ENCODE measurements around the gene PANK4. TPM values are rescaled to one million over a fixed set of nuclear protein-coding genes. Genes with fewer than 3 reads are reported as not detected.

Gene PANK4
- total RNA-seq, 1 donor from 2014 or later, result 55.2 TPM

GRCh38 chr1:2534687-2535441 lies 8.5 kb upstream of the PANK4 start:
- no peak for DNase-seq
- no peaks in the 10 kb centered on the region for H3K9me3 Mint-ChIP-seq
- H3K27ac Mint-ChIP-seq, result no peak overlapping the region
- H3K27me3 Mint-ChIP-seq, result peaks cover 31% of the 10 kb centered on the region
- peaks cover 1% of the 10 kb centered on the region for H3K4me1 Mint-ChIP-seq
- H3K4me3 Mint-ChIP-seq, result no peak overlapping the region
- intact Hi-C loops (cut with micrococcal nuclease), result no loop called here
- H3K36me3 Mint-ChIP-seq (ENCODE audit: low read depth), result no peaks in the 10 kb centered on the region

- DNase-seq, result no peak
- Mint-ChIP-seq H3K27ac (no peak overlapping the region), H3K9me3 (no peaks in the 10 kb centered on the region), H3K27me3 (peaks cover 31% of the 10 kb centered on the region), H3K4me1 (peaks cover 1% of the 10 kb centered on the region), H3K4me3 (no peak overlapping the region), H3K36me3 (ENCODE audit: low read depth) (no peaks in the 10 kb centered on the region)
- intact Hi-C loops (cut with micrococcal nuclease), result no loop called here
Observed at GRCh38 chr1:2534315-2534686, 7.9 kb upstream of the PANK4 start.

GRCh38 chr1:2533365-2533764 lies 7.0 kb upstream of the PANK4 start:
- Mint-ChIP-seq H3K9me3 (no peaks in the 10 kb centered on the region), H3K27me3 (peaks cover 34% of the 10 kb centered on the region), H3K4me3 (no peak overlapping the region), H3K27ac (no peak overlapping the region), H3K36me3 (ENCODE audit: low read depth) (no peaks in the 10 kb centered on the region), H3K4me1 (peaks cover 6% of the 10 kb centered on the region)
- intact Hi-C loops (cut with micrococcal nuclease), result no loop called here
- DNase-seq, result no peak

DNA sequence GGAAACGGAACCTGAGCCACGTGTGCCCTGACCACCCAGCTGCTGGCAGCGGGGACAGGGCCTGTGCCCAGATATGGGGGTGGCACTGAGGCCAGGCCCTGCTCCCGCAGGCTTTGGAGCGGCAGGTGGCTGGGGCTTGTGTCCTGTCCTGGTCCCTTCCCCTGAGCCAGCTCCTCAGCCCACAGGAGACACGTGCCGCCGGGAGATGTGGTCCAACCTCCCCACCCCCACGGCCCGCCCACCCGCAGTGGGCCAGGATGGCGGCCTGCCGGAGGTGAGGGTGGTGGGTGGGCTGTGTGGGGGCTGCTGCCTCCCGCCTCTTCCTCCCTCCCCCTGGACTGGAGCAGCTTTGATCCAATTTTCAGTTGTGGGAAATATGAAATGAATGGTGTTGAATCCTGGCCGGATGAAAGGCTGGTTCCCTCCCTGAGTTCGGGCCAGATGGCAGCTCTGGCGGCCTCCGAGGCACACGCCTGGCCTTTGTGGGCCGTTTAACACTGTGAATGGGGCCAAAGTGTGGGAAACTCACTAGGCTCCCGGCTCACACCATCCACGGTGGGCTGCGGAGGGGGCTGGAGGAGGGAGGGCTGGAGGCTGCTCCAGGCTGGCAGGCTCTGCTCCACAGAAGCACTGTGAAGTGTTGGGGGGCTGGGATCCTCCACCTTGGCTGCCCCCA lies 6.2 kb upstream of the PANK4 start:
- Mint-ChIP-seq H3K27me3 (peaks cover 33% of the 10 kb centered on the region), H3K9me3 (no peaks in the 10 kb centered on the region), H3K4me1 (peaks cover 6% of the 10 kb centered on the region), H3K36me3 (ENCODE audit: low read depth) (no peaks in the 10 kb centered on the region), H3K27ac (no peak overlapping the region), H3K4me3 (no peak overlapping the region)
- no peak for DNase-seq
- intact Hi-C loops (cut with micrococcal nuclease), result no loop called here

DNA sequence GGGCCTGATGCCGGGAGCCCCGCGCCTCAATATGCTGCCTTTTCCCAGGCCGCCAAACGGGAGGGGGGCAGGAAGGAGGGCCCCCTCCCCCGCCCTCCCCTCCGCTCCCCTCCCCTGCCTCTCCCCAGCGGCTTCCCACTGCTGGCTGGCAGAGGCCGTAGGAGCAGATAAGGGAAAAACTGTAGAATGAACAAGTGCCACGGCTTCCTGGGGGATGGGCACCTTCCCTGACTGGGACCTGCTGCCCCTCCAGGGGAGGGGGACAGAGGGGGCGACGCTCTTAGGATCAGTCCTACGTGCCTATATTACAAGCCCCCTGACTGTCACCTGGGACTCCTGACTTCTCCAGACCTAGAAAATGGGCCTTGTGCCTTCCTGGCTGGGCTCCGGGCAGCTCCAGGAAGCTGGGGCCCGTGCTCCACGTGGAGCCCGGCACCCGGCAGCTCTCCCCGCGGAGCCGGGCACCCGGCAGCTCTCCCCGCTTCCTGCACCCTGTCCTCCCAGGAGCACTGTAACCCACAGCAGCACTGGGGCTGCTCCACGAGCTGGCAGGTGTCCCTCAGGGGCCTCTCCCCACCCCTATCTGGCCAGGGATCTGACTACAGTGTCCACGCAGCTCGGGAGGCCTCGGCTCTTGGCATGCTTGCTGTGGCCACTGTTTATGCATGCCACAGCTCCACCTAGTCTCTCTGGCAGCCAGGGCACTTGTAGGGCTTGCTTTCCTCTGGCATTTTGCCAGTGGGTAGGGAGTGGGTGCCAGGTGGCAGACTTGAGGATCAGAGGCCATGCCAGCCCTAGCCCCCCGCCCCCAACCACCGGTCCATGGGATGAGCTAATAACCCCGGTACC lies 4.3 kb upstream of the PANK4 start:
- Mint-ChIP-seq H3K27ac (no peak overlapping the region), H3K9me3 (no peaks in the 10 kb centered on the region), H3K27me3 (peaks cover 34% of the 10 kb centered on the region), H3K36me3 (ENCODE audit: low read depth) (no peaks in the 10 kb centered on the region), H3K4me1 (peaks cover 13% of the 10 kb centered on the region), H3K4me3 (no peak overlapping the region)
- intact Hi-C loops (cut with micrococcal nuclease), result no loop called here
- no peak for DNase-seq

DNA sequence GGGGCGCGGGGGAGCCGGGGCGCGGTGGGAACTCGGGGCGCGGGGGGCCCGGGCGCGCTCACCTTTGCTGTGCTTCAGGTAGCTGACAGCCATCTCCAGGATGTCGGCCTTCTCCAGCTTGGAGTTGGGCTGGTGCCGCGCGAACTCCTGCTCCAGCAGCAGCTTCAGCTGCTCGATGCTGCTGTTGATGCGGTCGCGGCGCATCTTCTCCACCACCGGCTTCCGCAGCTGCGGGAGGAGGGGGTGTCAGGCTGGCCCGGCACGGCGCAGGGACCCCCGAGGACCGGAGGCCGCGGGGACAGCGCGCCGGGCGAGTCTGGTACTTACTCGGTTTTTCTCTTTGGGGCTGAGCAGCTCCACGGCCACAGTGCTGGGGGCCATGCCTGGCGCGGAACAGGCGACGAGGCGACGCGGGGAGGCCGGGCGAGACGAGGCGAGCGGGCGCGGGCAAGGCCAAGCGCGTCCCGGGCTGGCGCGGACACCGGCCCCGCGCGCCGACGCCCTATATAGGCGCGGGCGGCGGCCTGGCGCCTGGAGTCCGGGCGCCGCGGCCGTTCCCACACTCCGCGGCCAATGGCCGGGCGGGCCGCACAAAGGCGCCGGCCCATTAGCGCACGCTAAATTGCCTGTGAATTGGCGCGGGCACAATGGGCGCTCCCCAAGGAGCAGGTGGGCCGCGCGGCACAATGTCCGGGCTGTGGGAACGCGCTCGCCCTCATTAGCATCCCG lies 3.6 kb upstream of the PANK4 start, which contains the start of gene HES5:
Gene HES5 (minus strand): TSS at position 480 of the 729 bp plus-strand sequence. CDS start 99 bp downstream, at position 381.
- H3K4me3 Mint-ChIP-seq, result peak within 1 kb of the TSS; percentile 70
- peaks cover 32% of the 10 kb centered on the region for H3K27me3 Mint-ChIP-seq
- H3K27ac Mint-ChIP-seq, result no peak within 1 kb of the TSS
- no peaks in the 10 kb centered on the region for H3K9me3 Mint-ChIP-seq
- peaks cover 3% of the 10 kb centered on the region for H3K36me3 Mint-ChIP-seq (ENCODE audit: low read depth)
- intact Hi-C loops (cut with micrococcal nuclease), result loop anchor here (5.0 to 10.0 kb wide), 2 partner anchors 225 to 333 kb away; no protein-coding TSS in a partner anchor
- peak; percentile 71 for DNase-seq
- peaks cover 16% of the 10 kb centered on the region for H3K4me1 Mint-ChIP-seq

DNA sequence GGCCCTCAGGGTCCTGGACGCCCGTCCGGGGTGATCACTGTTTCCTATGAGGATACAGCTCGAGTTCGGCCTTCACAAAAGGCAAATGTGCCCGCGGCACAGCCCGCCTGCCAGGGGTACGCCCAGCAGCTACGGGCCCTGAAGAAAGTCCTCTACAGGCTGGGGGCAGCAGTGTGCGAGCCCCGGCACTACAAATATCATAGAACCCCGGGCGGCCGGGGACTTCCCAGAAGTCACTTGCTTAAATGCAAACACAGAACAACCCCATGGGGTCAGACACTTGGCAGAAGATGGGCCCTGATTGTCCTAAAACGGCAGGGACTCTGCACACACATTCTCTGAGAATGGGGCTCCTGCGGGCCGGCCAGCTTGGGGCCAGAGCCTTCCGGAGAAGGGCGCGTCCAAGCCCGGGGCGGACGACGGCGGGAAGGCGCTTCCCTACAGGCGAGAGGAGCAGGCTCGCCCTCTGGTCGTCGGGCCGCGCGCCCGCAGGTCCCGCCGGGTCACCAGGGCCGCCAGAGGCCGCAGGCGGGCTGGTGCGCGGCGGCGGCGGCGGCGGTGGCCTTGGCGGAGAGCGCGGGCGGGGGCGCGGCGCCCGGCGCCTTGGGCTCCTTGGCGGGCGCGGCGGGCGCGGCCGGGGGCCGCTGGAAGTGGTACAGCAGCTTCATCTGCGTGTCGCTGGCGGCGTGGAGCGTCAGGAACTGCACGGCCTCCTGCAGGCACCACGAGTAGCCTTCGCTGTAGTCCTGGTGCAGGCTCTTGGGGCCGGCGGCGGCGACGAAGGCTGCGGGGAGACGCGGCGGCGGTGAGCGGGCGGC lies 2.8 kb upstream of the PANK4 start:
- intact Hi-C loops (cut with micrococcal nuclease), result loop anchor here (5.0 to 10.0 kb wide), 2 partner anchors 224 to 332 kb away; no protein-coding TSS in a partner anchor
- Mint-ChIP-seq H3K27ac (no peak overlapping the region), H3K4me1 (peaks cover 24% of the 10 kb centered on the region), H3K27me3 (peaks cover 29% of the 10 kb centered on the region), H3K36me3 (ENCODE audit: low read depth) (peaks cover 7% of the 10 kb centered on the region), H3K9me3 (no peaks in the 10 kb centered on the region), H3K4me3 (peak overlapping the region; percentile 70)
- peak; percentile 77 for DNase-seq

GRCh38 chr1:2528611-2528965 lies 2.2 kb upstream of the PANK4 start:
- DNase-seq, result no peak
- no peak overlapping the region for H3K27ac Mint-ChIP-seq
- H3K9me3 Mint-ChIP-seq, result no peaks in the 10 kb centered on the region
- no peak overlapping the region for H3K4me3 Mint-ChIP-seq
- H3K27me3 Mint-ChIP-seq, result peaks cover 26% of the 10 kb centered on the region
- intact Hi-C loops (cut with micrococcal nuclease), result loop anchor here (5.0 to 10.0 kb wide), 2 partner anchors 224 to 331 kb away; no protein-coding TSS in a partner anchor
- H3K4me1 Mint-ChIP-seq, result peaks cover 28% of the 10 kb centered on the region
- peaks cover 7% of the 10 kb centered on the region for H3K36me3 Mint-ChIP-seq (ENCODE audit: low read depth)

GRCh38 chr1:2528016-2528415 lies 1.6 kb upstream of the PANK4 start:
- intact Hi-C loops (cut with micrococcal nuclease), result loop anchor here (5.0 to 10.0 kb wide), 2 partner anchors 223 to 331 kb away; no protein-coding TSS in a partner anchor
- no peaks in the 10 kb centered on the region for H3K9me3 Mint-ChIP-seq

GRCh38 chr1:2527556-2527860 lies 1.1 kb upstream of the PANK4 start:
- intact Hi-C loops (cut with micrococcal nuclease), result loop anchor here (5.0 to 10.0 kb wide), 2 partner anchors 223 to 330 kb away; no protein-coding TSS in a partner anchor

More at GRCh38 chr1:2528016-2528415, 1.6 kb upstream of the PANK4 start:
- H3K36me3 Mint-ChIP-seq (ENCODE audit: low read depth), result peaks cover 9% of the 10 kb centered on the region
- H3K4me1 Mint-ChIP-seq, result peaks cover 33% of the 10 kb centered on the region
- DNase-seq, result no peak
- peaks cover 23% of the 10 kb centered on the region for H3K27me3 Mint-ChIP-seq
- H3K4me3 Mint-ChIP-seq, result no peak overlapping the region
- H3K27ac Mint-ChIP-seq, result no peak overlapping the region

DNA sequence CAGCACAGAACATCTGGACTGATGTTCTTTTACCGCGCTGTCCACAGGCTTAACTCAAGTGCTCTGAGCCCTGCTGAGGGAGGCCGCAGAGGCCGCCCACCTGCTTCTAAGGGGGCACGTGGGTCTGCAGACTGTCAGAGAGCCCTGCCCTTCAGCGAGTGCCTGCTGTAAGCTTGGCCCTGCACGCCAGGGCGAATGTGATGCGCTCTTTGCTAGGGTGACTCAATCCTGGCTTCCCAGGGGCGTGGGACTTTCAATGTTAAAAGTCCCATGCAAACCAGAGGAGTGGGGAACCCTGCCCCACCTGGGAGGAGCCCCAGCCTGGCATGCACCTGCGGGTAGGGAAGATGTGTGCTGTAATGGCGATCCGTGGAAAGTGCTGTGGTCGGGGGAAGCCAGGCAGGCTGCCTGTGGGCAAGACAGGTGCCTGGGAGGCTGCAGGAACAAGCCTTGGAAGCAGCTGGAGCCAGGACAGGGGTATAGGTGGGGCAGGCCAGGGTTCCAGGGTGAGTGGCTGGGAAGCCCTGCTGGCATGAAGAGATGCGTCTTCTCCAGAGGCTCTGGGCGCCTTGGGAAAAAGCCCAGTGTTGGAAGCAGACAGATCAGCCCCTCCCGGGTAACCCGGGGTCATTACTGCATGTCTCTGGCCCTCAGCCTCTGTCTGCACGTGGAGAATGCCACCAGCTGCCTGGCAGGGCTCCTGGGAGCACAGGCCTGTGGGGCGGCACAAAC lies 594 bp upstream of the PANK4 start:
- intact Hi-C loops (cut with micrococcal nuclease), result loop anchor here (1.0 to 10.0 kb wide), 8 partner anchors 20 to 394 kb away; partner anchors contain the start of genes MORN1, PRXL2B and RER1
- H3K9me3 Mint-ChIP-seq, result no peaks in the 10 kb centered on the region
- DNase-seq, result no peak
- peaks cover 38% of the 10 kb centered on the region for H3K4me1 Mint-ChIP-seq
- peaks cover 9% of the 10 kb centered on the region for H3K36me3 Mint-ChIP-seq (ENCODE audit: low read depth)
- H3K27me3 Mint-ChIP-seq, result peaks cover 19% of the 10 kb centered on the region
- H3K4me3 Mint-ChIP-seq, result peak overlapping the region; percentile 6
- H3K27ac Mint-ChIP-seq, result no peak overlapping the region

More at GRCh38 chr1:2527556-2527860, 1.1 kb upstream of the PANK4 start:
- Mint-ChIP-seq H3K4me3 (no peak overlapping the region), H3K9me3 (no peaks in the 10 kb centered on the region), H3K27me3 (peaks cover 19% of the 10 kb centered on the region), H3K27ac (no peak overlapping the region), H3K36me3 (ENCODE audit: low read depth) (peaks cover 9% of the 10 kb centered on the region), H3K4me1 (peaks cover 37% of the 10 kb centered on the region)
- DNase-seq, result no peak

DNA sequence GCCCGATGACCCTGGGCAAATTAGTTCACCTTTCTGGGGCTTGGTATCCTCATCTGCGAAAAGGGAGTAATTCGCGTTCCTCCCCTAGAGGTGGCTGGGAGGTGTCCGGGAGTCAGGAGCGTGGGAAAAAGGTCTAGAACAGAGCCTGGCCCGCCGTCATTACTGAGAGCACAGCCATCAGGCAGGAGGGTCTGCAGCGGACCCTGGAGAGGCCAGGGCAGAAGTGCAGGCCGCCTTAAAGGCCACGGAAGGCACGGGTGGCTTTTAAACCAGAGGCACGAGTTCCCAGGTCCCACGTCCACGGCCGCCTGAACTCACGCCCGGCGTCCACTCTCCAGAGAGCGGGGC lies 850 bp downstream of the PANK4 start:
- Mint-ChIP-seq H3K36me3 (ENCODE audit: low read depth) (peaks cover 18% of the 10 kb centered on the region), H3K4me1 (peaks cover 36% of the 10 kb centered on the region), H3K27me3 (peaks cover 10% of the 10 kb centered on the region), H3K4me3 (peak overlapping the region; percentile 85), H3K27ac (peak overlapping the region; percentile 96), H3K9me3 (no peaks in the 10 kb centered on the region)
- intact Hi-C loops (cut with micrococcal nuclease), result loop anchor here (5.0 to 10.0 kb wide), 2 partner anchors 221 to 328 kb away; no protein-coding TSS in a partner anchor
- no peak for DNase-seq
